Stimulated activated CD4-positive, alpha-beta T cell treated with anti-CD3 and anti-CD28 coated beads, Interleukin-1b, Interleukin-23, amount 100 ng/mL, for 48 hours (primary cell): ENCODE measurements around the gene C2CD5.
"Not testable (repeated sequence)": the region's sequence is repeated elsewhere in the genome, so short reads cannot be mapped to it uniquely, and the experiment has no call there.

Experiments used
- DNase-seq: peaks from one replicate; pipeline ENCODE4 v3.0.0-alpha.2; 2020

The C2CD5 gene

GRCh38 chr12:22474970-22475720 is 69.2 kb downstream of the C2CD5 start:
- DNase-seq: no peak

- DNase-seq: no peak
These were observed 71.1 kb downstream of the C2CD5 start for GRCh38 chr12:22473212-22473611.

- no peak for DNase-seq
These were observed 77.2 kb downstream of the C2CD5 start for GRCh38 chr12:22467190-22467589.

GRCh38 chr12:22463306-22463705 is 81.0 kb downstream of the C2CD5 start:
- no peak for DNase-seq

GRCh38 chr12:22461786-22462185 is 82.6 kb downstream of the C2CD5 start:
- DNase-seq: no peak

- DNase-seq: no peak
These were observed 84.4 kb downstream of the C2CD5 start for GRCh38 chr12:22459838-22460490.

GRCh38 chr12:22458298-22458937 is 85.9 kb downstream of the C2CD5 start:
- no peak for DNase-seq

GRCh38 chr12:22457085-22457484 is 87.3 kb downstream of the C2CD5 start:
- no peak for DNase-seq

GRCh38 chr12:22453511-22453910 is 90.8 kb downstream of the C2CD5 start:
- no peak for DNase-seq

- no peak for DNase-seq
These were observed 97.1 kb downstream of the C2CD5 start for GRCh38 chr12:22447223-22447622.

- DNase-seq: not testable (repeated sequence)
These were observed 100.1 kb downstream of the C2CD5 start for GRCh38 chr12:22444317-22444665.

GRCh38 chr12:22443379-22444316 is 100.7 kb downstream of the C2CD5 start:
- peak; percentile 57 for DNase-seq

GRCh38 chr12:22437031-22437806 is 107.1 kb downstream of the C2CD5 start:
- DNase-seq: no peak

GRCh38 chr12:22435583-22435982 is 108.8 kb downstream of the C2CD5 start:
- no peak for DNase-seq

GRCh38 chr12:22431693-22432251 is 112.6 kb downstream of the C2CD5 start:
- DNase-seq: no peak

GRCh38 chr12:22416801-22417200 is 127.5 kb downstream of the C2CD5 start:
- no peak for DNase-seq

- DNase-seq: no peak
These were observed 128.7 kb downstream of the C2CD5 start for GRCh38 chr12:22415342-22416309.

- DNase-seq: no peak
These were observed 129.6 kb downstream of the C2CD5 start for GRCh38 chr12:22414742-22415141.

- DNase-seq: no peak
These were observed 130.8 kb downstream of the C2CD5 start for GRCh38 chr12:22413592-22413991.

GRCh38 chr12:22412581-22412980 is 131.8 kb downstream of the C2CD5 start:
- no peak for DNase-seq

- no peak for DNase-seq
These were observed 133.9 kb downstream of the C2CD5 start for GRCh38 chr12:22410486-22410885.
